ENCODE results near the gene CYP26C1.

Gene CYP26C1

GRCh38 chr10:93058139-93058538, 2.5 kb upstream of the CYP26C1 start:
- DNase-seq (ENCODE audit: low read depth), result no peak
- H3K4me3 ChIP-seq (ENCODE audit: low read depth, low read length), result no peak overlapping the region
- no peak for TF ChIP-seq CTCF (IDR thresholded peaks at IDR 0.05; ENCODE audit: control insufficient read depth, extremely low read depth, insufficient read depth)

DNA sequence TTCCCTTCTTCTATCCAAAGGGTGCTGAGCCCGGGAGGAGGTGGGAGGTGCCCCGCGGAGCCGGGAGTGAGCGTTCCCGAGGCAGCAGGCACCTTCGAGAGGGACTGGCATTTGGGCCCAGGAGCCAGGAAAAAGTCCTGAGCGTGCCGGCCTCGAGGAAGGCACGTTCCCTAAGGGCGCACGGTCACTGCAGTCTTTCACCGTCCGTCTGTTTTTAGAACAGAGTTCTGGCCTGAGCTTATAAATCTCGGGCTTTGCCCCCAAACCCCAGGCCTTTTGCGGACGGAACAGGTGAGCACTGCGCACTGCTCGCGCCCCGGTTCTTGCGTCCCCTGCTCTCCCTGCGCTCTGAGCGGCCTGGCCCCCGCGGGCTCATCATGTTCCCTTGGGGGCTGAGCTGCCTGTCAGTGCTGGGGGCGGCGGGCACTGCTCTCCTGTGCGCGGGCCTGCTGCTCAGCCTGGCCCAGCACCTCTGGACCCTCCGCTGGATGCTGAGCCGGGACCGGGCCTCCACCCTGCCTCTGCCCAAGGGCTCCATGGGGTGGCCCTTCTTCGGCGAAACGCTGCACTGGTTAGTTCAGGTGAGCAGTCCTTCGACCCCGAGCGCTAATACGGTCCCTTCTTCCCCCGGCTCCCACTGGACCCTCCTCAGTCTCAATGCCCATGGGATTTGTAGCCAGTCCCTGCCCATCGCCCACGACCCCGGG, 442 bp downstream of the CYP26C1 start:
- TF ChIP-seq CTCF (IDR thresholded peaks at IDR 0.05; ENCODE audit: control insufficient read depth, extremely low read depth, insufficient read depth), result no peak
- H3K4me3 ChIP-seq (ENCODE audit: low read depth, low read length), result no peak overlapping the region
- DNase-seq (ENCODE audit: low read depth), result no peak

DNA sequence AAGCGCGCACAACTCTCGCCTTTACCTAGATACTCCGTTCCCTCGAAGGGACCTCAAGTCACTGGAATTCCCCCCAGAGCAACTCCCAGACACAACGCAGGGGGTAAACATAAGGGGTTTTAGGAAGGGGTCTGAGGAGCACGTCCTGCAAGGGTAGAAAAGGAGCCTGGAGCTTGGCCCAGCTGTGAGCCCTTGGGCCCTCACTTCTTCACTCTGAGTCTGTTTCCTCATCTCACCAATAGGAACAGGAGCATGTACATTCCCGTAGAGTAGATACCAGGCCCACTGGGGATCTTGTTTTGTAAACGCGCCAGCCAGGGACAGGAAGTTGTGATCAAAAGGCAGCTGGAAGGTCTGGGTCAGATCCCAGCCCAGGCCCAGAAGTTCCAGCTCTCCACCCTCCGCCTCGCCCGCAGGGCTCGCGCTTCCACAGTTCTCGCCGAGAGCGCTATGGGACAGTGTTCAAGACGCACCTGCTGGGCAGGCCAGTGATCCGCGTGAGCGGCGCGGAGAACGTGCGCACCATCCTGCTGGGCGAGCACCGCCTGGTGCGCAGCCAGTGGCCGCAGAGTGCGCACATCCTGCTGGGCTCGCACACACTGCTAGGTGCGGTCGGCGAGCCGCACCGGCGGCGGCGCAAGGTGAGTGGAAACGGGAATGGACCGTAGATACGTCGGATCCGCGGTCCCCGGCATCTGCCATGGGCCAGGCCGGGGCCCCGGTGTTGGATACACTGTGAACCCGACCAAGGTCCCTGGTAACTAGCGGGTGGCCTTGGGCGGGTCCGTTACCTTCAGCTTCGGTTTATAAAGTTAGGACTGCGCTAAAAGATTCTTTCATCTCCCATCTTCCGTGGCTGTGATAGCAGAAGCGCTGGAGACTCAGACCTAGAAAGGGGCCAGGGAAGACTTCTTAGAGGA, 1.3 kb downstream of the CYP26C1 start:
- no peak for DNase-seq (ENCODE audit: low read depth)
- TF ChIP-seq CTCF (IDR thresholded peaks at IDR 0.05; ENCODE audit: control insufficient read depth, extremely low read depth, insufficient read depth), result no peak
- H3K4me3 ChIP-seq (ENCODE audit: low read depth, low read length), result no peak overlapping the region

DNA sequence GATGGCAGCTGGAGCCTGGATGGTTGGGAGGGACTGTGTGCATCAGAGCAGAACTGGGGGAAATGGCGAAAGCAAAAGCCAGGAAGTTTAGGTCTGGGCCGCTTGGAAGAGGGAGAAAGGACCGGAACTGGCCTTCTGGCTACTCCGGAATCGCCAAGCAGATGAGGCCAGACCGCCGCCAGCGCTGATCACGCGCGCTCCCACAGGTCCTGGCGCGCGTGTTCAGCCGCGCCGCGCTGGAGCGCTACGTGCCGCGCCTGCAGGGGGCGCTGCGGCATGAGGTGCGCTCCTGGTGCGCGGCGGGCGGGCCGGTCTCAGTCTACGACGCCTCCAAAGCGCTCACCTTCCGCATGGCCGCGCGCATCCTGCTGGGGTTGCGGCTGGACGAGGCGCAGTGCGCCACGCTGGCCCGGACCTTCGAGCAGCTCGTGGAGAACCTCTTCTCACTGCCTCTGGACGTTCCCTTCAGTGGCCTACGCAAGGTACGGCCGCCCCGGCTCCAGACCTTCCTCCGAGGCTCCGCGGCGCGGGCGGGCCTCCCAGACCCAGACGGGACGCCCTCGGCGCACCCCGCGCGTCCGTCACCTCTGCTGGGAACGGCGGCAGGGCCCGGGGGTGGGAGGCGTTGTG, 2.0 kb downstream of the CYP26C1 start:
- no peak for TF ChIP-seq CTCF (IDR thresholded peaks at IDR 0.05; ENCODE audit: control insufficient read depth, extremely low read depth, insufficient read depth)
- no peak overlapping the region for H3K4me3 ChIP-seq (ENCODE audit: low read depth, low read length)
- DNase-seq (ENCODE audit: low read depth), result no peak

GRCh38 chr10:93063144-93063976, 2.8 kb downstream of the CYP26C1 start:
- H3K4me3 ChIP-seq (ENCODE audit: low read depth, low read length), result no peak overlapping the region
- DNase-seq (ENCODE audit: low read depth), result no peak
- TF ChIP-seq CTCF (IDR thresholded peaks at IDR 0.05; ENCODE audit: control insufficient read depth, extremely low read depth, insufficient read depth), result no peak

DNA sequence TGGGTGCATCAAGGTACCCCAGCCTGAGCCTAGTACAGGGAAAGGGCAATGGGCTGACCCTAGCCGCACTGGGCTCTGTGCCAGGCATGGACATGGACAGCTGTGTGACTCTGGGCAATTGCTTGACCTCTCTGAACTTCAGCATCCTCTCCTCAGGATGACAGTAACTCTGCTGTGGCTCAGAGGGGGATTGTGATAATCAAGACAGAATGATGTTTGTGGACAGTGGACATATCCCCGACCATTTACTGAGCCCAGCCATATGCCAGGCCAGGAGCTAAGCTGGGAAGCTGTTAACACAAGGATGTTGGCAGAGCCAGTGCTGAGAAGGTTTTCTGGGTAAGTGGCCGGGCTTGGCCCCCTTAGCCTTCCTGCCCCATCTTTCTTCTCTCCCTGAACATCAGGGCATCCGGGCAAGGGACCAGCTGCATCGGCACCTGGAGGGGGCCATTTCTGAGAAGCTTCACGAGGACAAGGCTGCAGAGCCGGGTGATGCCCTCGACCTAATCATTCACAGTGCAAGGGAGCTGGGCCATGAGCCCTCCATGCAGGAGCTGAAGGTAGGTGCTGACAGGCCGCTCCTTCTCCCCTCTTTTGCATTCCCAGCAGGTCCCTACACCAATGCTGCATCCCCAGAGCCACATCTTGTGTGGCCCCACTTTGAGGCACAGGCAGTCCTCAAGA, 3.5 kb downstream of the CYP26C1 start:
- no peak for DNase-seq (ENCODE audit: low read depth)
- H3K4me3 ChIP-seq (ENCODE audit: low read depth, low read length), result no peak overlapping the region
- no peak for TF ChIP-seq CTCF (IDR thresholded peaks at IDR 0.05; ENCODE audit: control insufficient read depth, extremely low read depth, insufficient read depth)

All from LNCaP clone FGC (cell line).